GM13977 (cell line): ENCODE measurements around the gene PPP2R3A.

Source experiments
- DNase-seq: peaks from one replicate; pipeline ENCODE4 v3.0.0; 2012; ENCODE audit warnings: low spot score
- CTCF ChIP-seq: IDR thresholded peaks from 2 replicates; pipeline ENCODE4 v1.5.1; 2012; ENCODE audit warnings: mild to moderate bottlenecking, control low read depth; ENCODE audit not compliant: insufficient read depth; ENCODE audit errors: extremely low read depth, missing control alignments
- in situ Hi-C: fragments of 300-500 bp; cut with MboI; formaldehyde crosslinking; loops from one replicate; pipeline ENCODE4 v1.12.0; 2022; ENCODE audit warnings: low sequenced_read_pairs, low pct_unique_long_range_greater_than_20kb, mixed read lengths, inconsistent platforms; ENCODE audit not compliant: unreplicated experiment

PPP2R3A gene

GRCh38 chr3:136036306-136036705 lies 70.8 kb downstream of the PPP2R3A start:
- in situ Hi-C loops, result no loop called here
- no peak for DNase-seq
- TF ChIP-seq CTCF, result no peak

- DNase-seq, result no peak
- TF ChIP-seq CTCF, result no peak
- in situ Hi-C loops, result no loop called here
Observed at GRCh38 chr3:136038668-136039067, 73.1 kb downstream of the PPP2R3A start.

GRCh38 chr3:136042608-136043221 lies 77.2 kb downstream of the PPP2R3A start:
- in situ Hi-C loops, result no loop called here
- peak; percentile 49 for TF ChIP-seq CTCF
- DNase-seq, result peak; percentile 51

- TF ChIP-seq CTCF, result no peak
- in situ Hi-C loops, result no loop called here
Observed at GRCh38 chr3:136044980-136045745, 79.6 kb downstream of the PPP2R3A start.

GRCh38 chr3:136048068-136048467 lies 82.5 kb downstream of the PPP2R3A start:
- in situ Hi-C loops, result no loop called here
- no peak for TF ChIP-seq CTCF
- no peak for DNase-seq

More at GRCh38 chr3:136044980-136045745, 79.6 kb downstream of the PPP2R3A start:
- DNase-seq, result no peak

- no peak for TF ChIP-seq CTCF
- in situ Hi-C loops, result no loop called here
- no peak for DNase-seq
Observed at GRCh38 chr3:136050250-136050649, 84.7 kb downstream of the PPP2R3A start.
